Kidney (tissue), 14 donors: Measurements from ENCODE around the gene FDPS. TPM values are rescaled to one million over a fixed set of nuclear protein-coding genes. Genes with fewer than 3 reads are reported as not detected.

Experiments used
- DNase-seq, 5 donors: peaks; one replicate each; pipeline ENCODE4 v3.0.0-alpha.2; 2013 to 2020
- FAIRE-seq: peaks from 2 replicates; lab custom pipeline; 2012; peaks lifted over from hg19 to GRCh38; lab: Jason Lieb, UNC
- H3K27ac ChIP-seq, 2 donors: one replicate each; pipeline ENCODE4 v1.7.0; 2013; ENCODE audit warnings: low read depth in 2 of 2, low read length in 2 of 2, inconsistent platforms in 1 of 2
- H3K27me3 ChIP-seq: one replicate; pipeline ENCODE4 v1.7.1; 2013; ENCODE audit warnings: low read length, inconsistent platforms; ENCODE audit not compliant: control insufficient read depth, insufficient read depth
- H3K36me3 ChIP-seq, 3 donors: one replicate each; pipeline versions ENCODE4 v1.7.0 to v1.7.1; 2013; ENCODE audit warnings: low read length in 3 of 3, control low read depth in 1 of 3, inconsistent platforms in 1 of 3; ENCODE audit not compliant: insufficient read depth in 3 of 3, control insufficient read depth in 2 of 3
- H3K4me1 ChIP-seq, 3 donors: one replicate each; pipeline versions ENCODE4 v1.7.0 to v1.7.1; 2013; ENCODE audit warnings: low read length in 3 of 3, inconsistent platforms in 1 of 3, low read depth in 1 of 3; ENCODE audit not compliant: control insufficient read depth in 2 of 3, insufficient read depth in 2 of 3
- H3K4me3 ChIP-seq, 3 donors: one replicate each; pipeline versions ENCODE4 v1.7.0 to v1.8.1; 2013; ENCODE audit warnings: low read length in 3 of 3, control low read depth in 1 of 3, inconsistent platforms in 1 of 3
- H3K9ac ChIP-seq, 3 donors: one replicate each; pipeline versions ENCODE4 v1.7.0 to v1.7.1; 2013; ENCODE audit warnings: low read length in 3 of 3, control low read depth in 1 of 3, inconsistent platforms in 1 of 3
- H3K9me3 ChIP-seq, 3 donors: one replicate each; pipeline versions ENCODE4 v1.7.0 to v1.7.1; 2013; ENCODE audit warnings: low read length in 3 of 3, control low read depth in 1 of 3, inconsistent platforms in 1 of 3; ENCODE audit not compliant: control insufficient read depth in 2 of 3, insufficient read depth in 1 of 3
- intact Hi-C: fragments of 100-400 bp; cut with DNase I; formaldehyde crosslinking; loops from one replicate; pipeline ENCODE4 v1.11.1; 2022
- polyA plus RNA-seq: library from polyadenylated mRNA; stranded (reverse); fragments of 350-450 nt; fragmentation: Illumina TruSeq; extraction: RNeasy Lipid Tissue Mini Kit (QIAGEN cat#74804); gene quantifications from one replicate; pipeline ENCODE4 v1.2.3, GENCODE V29; 2014; ENCODE audit warnings: low read depth, low replicate concordance; ENCODE audit not compliant: insufficient read depth
- total RNA-seq: library from RNA; stranded (reverse); fragmentation: NEBNext Ultra II Directional; extraction: Animal tissue kit (Norgen Biotek cat#: 25700); gene quantifications from one replicate; pipeline ENCODE4 v1.2.1, GENCODE V29; 2021
- TF ChIP-seq, protein P1 (sequence below): IDR thresholded peaks from 3 replicates; pipeline ENCODE4 v1.5.1; 2012; ENCODE audit warnings: mild to moderate bottlenecking, moderate library complexity, borderline replicate concordance; ENCODE audit not compliant: insufficient read depth; ENCODE audit errors: extremely low read depth
- donor health status: control.
- donor health status: control.
- donor health status: control.
- donor health status: control.
- donor health status: control.
- donor health status: DM: yes; HTN: yes; CAD: no.
- donor health status: Normal renal cell carcinoma (clear cell type).

The FDPS gene
- total and polyA plus RNA-seq, 2 donors from 2014 or later, result 112 to 184 TPM

DNA sequence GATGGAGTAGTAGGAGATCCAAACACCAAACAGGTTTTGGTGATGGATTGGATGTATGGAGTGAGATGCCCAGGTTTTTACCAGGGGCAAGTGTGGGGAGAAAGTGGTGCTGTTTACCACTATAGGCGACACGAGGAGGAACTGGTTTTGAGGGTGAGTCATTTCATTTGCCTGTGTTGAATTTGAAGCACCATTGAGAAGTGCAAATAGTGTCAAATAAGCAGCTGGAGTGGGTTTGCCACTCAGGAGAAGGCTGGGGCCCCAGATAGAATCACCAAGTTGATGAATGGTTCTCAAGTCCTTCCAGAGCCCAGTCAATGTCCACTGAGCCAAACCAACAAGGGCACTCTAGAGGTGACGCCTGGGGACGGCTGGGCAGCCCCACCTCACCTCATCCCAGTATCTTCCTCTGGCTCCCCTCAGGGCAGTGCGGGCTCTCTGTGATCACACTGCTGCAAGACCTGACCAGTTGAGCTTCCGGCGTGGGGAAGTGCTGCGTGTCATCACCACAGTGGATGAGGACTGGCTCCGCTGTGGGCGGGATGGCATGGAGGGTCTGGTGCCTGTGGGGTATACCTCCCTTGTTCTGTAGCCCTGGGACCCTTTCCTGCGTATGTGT lies 21.4 kb downstream of the FDPS start:
- TF ChIP-seq, protein P1, sequence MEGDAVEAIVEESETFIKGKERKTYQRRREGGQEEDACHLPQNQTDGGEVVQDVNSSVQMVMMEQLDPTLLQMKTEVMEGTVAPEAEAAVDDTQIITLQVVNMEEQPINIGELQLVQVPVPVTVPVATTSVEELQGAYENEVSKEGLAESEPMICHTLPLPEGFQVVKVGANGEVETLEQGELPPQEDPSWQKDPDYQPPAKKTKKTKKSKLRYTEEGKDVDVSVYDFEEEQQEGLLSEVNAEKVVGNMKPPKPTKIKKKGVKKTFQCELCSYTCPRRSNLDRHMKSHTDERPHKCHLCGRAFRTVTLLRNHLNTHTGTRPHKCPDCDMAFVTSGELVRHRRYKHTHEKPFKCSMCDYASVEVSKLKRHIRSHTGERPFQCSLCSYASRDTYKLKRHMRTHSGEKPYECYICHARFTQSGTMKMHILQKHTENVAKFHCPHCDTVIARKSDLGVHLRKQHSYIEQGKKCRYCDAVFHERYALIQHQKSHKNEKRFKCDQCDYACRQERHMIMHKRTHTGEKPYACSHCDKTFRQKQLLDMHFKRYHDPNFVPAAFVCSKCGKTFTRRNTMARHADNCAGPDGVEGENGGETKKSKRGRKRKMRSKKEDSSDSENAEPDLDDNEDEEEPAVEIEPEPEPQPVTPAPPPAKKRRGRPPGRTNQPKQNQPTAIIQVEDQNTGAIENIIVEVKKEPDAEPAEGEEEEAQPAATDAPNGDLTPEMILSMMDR, result no peak
- no peaks in the 10 kb centered on the region for H3K27me3 ChIP-seq
- intact Hi-C loops, result no loop called here
- no peak overlapping the region for H3K9ac ChIP-seq
- peaks cover 0 to 8% (median 0%) of the 10 kb centered on the region in 3 donors for H3K4me1 ChIP-seq
- H3K4me3 ChIP-seq, result no peak overlapping the region
- peaks cover 6 to 21% (median 15%) of the 10 kb centered on the region in 3 donors for H3K36me3 ChIP-seq
- H3K27ac ChIP-seq, result no peak overlapping the region
- DNase-seq (no peak), FAIRE-seq (no peak)
- no peaks in the 10 kb centered on the region for H3K9me3 ChIP-seq

GRCh38 chr1:155334962-155335361 lies 26.3 kb downstream of the FDPS start:
- peak in 2 of 5 donors; percentile 72 to 74 for DNase-seq
- TF ChIP-seq, protein P1, result no peak
- peaks cover 24 to 50% (median 29%) of the 10 kb centered on the region in 3 donors for H3K36me3 ChIP-seq
- no peak overlapping the region for H3K27ac ChIP-seq
- FAIRE-seq, result no peak
- no peaks in the 10 kb centered on the region for H3K9me3 ChIP-seq
- H3K27me3 ChIP-seq, result no peaks in the 10 kb centered on the region
- intact Hi-C loops, result no loop called here
- H3K9ac ChIP-seq, result no peak overlapping the region
- H3K4me3 ChIP-seq, result no peak overlapping the region
- peaks cover 0 to 3% (median 0%) of the 10 kb centered on the region in 3 donors for H3K4me1 ChIP-seq

GRCh38 chr1:155339515-155340097 lies 30.9 kb downstream of the FDPS start:
- DNase-seq (no peak), FAIRE-seq (no peak)
- intact Hi-C loops, result no loop called here
- TF ChIP-seq, protein P1, result no peak
- Histone ChIP-seq H3K36me3 (peaks cover 25 to 60% (median 42%) of the 10 kb centered on the region in 3 donors), H3K9me3 (no peaks in the 10 kb centered on the region), H3K9ac (no peak overlapping the region), H3K4me1 (peaks cover 0 to 3% (median 0%) of the 10 kb centered on the region in 3 donors), H3K4me3 (no peak overlapping the region), H3K27me3 (no peaks in the 10 kb centered on the region), H3K27ac (no peak overlapping the region)
